GM21576 (cell line): ENCODE measurements around the gene FOXF2.

Experiments used
- ATAC-seq: cut with Tn5 transposase; IDR thresholded peaks from one replicate; pipeline ENCODE4 v1.9.1; 2021; ENCODE audit warnings: mild to moderate bottlenecking, moderate library complexity; ENCODE audit not compliant: unreplicated experiment

Gene FOXF2

GRCh38 chr6:1438471-1438881, 49.1 kb downstream of the FOXF2 start:
- no peak for ATAC-seq

- no peak for ATAC-seq
Measured at GRCh38 chr6:1439349-1439748, 50.0 kb downstream of the FOXF2 start.

DNA sequence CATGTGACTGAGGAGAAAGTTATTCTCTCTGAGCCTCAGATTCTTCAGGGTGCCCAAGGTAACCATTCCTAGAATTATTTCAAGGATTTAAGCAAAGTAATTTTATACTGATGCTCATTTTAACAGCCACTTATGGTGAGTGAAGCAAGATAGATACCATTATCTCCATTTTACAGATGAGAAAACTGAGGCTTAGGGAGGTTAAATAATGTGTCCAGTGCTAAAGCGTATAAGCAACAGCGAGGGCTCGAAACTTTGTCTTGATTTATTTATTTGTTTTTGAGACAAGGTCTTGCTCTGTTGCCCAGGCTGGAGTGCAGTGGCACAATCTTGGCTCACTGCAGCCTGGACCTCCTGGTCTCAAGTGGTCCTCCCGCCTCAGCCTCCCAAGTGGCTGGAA, 53.6 kb downstream of the FOXF2 start:
- no peak for ATAC-seq
